GM10266 (cell line): Measurements from ENCODE around the gene KIF22.

ENCODE experiments used
- DNase-seq: peaks from one replicate; pipeline ENCODE4 v3.0.0; 2012; ENCODE audit errors: extremely low spot score
- TF ChIP-seq, protein P1 (sequence below): IDR thresholded peaks from 2 replicates; pipeline ENCODE4 v1.5.1; 2012; ENCODE audit warnings: mild to moderate bottlenecking, low read depth; ENCODE audit not compliant: control insufficient read depth, insufficient read depth; ENCODE audit errors: missing control alignments

The KIF22 gene

DNA sequence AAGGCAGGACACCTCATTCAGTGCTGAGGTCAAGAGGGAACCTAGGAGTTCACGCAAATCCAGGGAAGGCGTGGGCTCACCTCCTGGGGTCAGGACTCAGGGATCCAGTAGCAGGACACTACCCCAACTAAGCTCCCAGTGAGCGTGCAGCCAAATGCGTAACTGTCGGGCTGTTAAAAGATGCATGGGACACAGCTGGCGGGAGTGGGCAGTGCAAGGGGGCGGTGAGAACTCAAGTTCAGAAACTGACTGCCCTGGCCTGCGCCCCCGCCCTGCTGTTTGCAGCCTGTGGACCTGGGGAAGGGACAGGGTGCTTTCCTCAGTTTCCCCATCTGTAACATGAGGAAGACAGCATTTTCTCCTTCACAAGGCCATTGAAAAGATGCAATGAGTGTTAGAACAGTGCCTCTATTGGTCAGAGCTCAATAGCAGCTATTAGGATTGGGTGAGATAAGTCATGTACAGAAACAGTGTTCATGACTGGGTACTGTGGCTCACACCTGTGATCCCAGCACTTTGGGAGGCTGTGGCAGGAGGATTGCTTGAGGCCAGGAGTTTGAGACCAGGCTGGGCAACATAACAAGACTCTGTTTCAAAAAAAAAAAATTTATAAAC, 52.3 kb downstream of the KIF22 start:
- DNase-seq = no peak
- TF ChIP-seq, protein P1, sequence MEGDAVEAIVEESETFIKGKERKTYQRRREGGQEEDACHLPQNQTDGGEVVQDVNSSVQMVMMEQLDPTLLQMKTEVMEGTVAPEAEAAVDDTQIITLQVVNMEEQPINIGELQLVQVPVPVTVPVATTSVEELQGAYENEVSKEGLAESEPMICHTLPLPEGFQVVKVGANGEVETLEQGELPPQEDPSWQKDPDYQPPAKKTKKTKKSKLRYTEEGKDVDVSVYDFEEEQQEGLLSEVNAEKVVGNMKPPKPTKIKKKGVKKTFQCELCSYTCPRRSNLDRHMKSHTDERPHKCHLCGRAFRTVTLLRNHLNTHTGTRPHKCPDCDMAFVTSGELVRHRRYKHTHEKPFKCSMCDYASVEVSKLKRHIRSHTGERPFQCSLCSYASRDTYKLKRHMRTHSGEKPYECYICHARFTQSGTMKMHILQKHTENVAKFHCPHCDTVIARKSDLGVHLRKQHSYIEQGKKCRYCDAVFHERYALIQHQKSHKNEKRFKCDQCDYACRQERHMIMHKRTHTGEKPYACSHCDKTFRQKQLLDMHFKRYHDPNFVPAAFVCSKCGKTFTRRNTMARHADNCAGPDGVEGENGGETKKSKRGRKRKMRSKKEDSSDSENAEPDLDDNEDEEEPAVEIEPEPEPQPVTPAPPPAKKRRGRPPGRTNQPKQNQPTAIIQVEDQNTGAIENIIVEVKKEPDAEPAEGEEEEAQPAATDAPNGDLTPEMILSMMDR = no peak

DNA sequence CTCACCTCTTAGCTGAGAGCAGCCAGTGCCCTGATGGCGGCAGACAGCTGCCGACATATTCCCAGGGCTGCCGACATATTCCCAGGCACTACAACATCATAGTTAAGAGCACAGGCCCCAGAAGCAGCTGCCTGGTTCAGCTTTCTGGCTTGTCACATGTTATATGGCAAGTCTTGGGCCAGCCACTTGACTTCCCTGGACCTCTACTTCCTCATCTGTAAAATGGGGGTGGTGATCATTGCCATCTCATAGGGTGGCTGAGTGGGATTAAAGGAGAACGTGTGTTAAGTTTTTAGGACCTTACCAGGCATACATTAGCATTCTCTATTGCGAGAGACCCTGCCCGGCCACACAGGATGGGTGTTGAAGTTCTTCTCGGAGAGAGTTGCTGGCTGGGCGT, 53.4 kb downstream of the KIF22 start:
- TF ChIP-seq, protein P1 = no peak
- no peak for DNase-seq

DNA sequence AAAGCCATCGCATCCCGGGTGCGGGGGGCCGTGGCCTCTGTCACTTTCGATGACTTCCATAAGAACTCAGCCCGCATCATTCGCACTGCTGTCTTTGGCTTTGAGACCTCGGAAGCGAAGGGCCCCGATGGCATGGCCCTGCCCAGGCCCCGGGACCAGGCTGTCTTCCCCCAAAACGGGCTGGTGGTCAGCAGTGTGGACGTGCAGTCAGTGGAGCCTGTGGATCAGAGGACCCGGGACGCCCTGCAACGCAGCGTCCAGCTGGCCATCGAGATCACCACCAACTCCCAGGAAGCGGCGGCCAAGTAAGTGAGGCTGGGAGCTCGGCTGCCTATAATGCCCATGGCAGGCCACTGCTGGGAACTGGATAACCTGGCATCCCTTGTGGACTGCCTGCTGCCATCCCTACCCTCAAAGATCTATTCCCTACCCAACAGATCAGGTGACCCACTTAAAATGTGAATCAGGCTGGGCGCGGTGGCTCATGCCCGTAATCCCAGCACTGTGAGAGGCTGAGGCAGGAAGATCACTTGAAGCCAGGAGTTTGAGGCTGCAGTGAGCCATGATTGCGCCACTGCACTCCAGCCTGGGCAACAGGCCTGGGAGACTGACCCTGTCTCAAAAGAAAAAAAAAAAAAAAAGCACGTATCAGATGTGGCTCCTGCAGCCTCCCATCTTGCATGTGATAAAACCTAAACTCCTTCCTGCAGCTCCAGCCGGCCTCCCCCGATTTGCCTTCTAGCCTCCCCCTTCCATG, 54.2 kb downstream of the KIF22 start:
- no peak for DNase-seq
- TF ChIP-seq, protein P1 = no peak

DNA sequence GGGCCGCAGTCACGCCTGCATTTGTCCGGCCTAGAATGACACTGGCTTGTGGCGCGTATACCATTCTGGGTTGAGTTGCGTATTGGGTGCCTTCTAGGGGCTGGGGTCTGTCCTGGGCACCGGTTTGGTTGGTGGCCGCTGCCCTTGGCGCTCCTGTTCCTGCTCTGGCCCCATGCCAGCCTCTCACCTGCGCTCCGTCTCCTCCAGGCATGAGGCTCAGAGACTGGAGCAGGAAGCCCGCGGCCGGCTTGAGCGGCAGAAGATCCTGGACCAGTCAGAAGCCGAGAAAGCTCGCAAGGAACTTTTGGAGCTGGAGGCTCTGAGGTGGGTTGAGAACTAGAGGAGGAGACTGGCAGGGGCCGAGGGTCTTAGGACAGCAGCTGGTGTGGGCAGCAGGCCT, 55.1 kb downstream of the KIF22 start:
- TF ChIP-seq, protein P1 = no peak

DNA sequence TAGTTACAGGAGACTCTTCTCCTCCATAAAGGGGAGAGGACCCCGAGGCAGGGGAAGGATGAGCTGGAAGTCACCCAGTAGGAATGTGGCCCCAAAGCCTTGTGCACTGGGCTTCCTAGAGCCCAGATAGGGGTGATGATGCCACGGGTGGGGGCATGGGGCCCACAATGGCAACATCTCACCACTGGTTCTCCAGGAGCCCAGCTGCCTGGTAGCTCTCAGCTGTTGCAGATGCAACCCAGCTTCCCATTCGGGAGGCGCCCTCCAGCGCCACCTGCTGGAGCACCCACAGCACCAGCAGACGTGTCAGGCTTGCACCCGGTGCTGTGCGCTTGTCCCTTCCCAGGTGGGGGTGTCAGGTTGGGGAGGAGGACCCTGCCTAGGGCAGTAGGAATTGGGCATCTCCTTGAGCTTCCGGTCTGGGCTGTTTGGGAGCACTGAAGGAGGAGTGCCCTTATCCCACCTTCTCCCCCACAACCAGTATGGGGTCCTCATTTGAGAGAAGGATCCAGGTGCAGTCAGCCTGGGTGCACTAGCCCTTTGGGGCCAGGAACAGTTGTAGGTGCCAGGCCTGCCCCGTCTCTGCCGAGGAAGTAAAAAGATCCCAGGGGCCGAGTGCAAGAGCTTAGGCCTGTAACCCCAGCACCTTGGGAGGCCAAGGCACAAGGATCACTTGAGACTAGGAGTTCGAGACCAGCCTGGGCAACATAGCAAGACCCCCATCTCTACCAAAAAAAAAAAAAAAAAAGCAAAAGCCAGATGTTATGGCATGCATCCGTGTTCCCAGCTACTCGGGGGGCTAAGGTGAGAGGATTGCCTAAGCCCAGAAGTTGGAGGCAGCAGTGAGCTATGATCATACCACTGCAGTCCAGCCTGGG, 58.1 kb downstream of the KIF22 start:
- peak; percentile 83 for DNase-seq
- TF ChIP-seq, protein P1 = peak; percentile 93

More for the DNA sequence above, 55.1 kb downstream of the KIF22 start:
- DNase-seq = no peak

DNA sequence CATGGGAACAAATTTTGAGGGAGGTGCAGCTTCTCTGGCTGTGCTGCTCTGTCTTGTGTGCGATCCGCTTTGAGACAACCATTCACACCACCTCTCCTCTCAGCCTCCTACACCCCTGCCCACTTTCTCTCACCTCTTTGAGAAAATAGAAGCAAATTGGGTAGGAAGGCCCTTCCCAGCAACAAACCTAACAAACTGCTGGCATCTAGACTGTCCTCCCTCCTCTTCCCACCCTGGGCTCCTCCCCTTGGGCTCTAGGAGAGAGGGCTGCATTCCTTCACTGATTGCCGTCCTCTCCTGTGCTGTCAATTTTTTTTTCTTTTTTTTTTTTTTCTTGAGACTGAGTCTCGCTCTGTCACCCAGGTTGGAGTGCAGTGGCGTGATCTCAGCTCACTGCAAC, 59.0 kb downstream of the KIF22 start:
- TF ChIP-seq, protein P1 = no peak
- DNase-seq = no peak
